H1 (cell line): Measurements from ENCODE around the gene ARL8A. TPM values are rescaled to one million over a fixed set of nuclear protein-coding genes. Genes with fewer than 3 reads are reported as not detected.

ENCODE experiments used
- BRCA1 ChIP-seq: IDR thresholded peaks from 2 replicates; pipeline ENCODE4 v1.6.1; 2012; ENCODE audit warnings: low read depth, low read length, improper control_type of control experiment
- JUND ChIP-seq: IDR thresholded peaks from 2 replicates; pipeline ENCODE4 v1.6.1; 2011; ENCODE audit warnings: mild to moderate bottlenecking, improper control_type of control experiment, low read length
- KDM4A ChIP-seq: IDR thresholded peaks from one replicate; pipeline ENCODE4 v1.7.1; 2012; ENCODE audit warnings: low read depth, mild to moderate bottlenecking, moderate library complexity, low read length, inconsistent platforms; ENCODE audit not compliant: severe bottlenecking
- SIN3A ChIP-seq, 2 experiments: IDR thresholded peaks in 1 of 2; conservative IDR thresholded peaks in 1 of 2; 2 replicates each; pipeline ENCODE4 v1.6.1; 2011 to 2012; ENCODE audit warnings: low read length in 2 of 2, improper control_type of control experiment in 1 of 2, low read depth in 1 of 2, mild to moderate bottlenecking in 1 of 2
- polyA plus RNA-seq, 7 experiments: library from polyadenylated mRNA; depleted of rRNA in 3 of 7; stranded (reverse) in 5 of 7; unstranded in 2 of 7; fragments of >200 nt in 5 of 7; fragments of 200-250 nt in 2 of 7; gene quantifications; 1 replicate in 5 of 7; 2 replicates in 1 of 7; 4 replicates in 1 of 7; pipeline versions ENCODE4 v1.2.1 to v1.2.3, GENCODE V29; 2011 to 2013; ENCODE audit warnings: missing spikeins in 2 of 7, mixed read lengths in 2 of 7
- total RNA-seq: library from RNA; stranded (reverse); fragmentation: NEBNext Ultra II Directional; extraction: Animal tissue kit (Norgen Biotek cat#: 25700); gene quantifications from 2 replicates; pipeline ENCODE4 v1.2.1, GENCODE V29; 2021

The ARL8A gene
- total and polyA plus RNA-seq, 2 of the 8 experiments (the other 6 are each of a cell fraction or from before 2014, with no cell fraction given): 40.3 to 58.7 TPM

GRCh38 chr1:202133496-202133895, 11.0 kb downstream of the ARL8A start (continued):
- TF ChIP-seq SIN3A (conservative IDR thresholded peaks at IDR 0.05 in 1 of 2, IDR thresholded peaks at IDR 0.05 in 1 of 2; ENCODE audit: low read depth in 1 of 2, low read length in 2 of 2): no peak
- no peak for TF ChIP-seq BRCA1
- TF ChIP-seq JUND: no peak
- TF ChIP-seq KDM4A: no peak
